Measurements from ENCODE around the gene SLC25A40. TPM values are rescaled to one million over a fixed set of nuclear protein-coding genes. Genes with fewer than 3 reads are reported as not detected.
"Not testable (repeated sequence)": the region's sequence is repeated elsewhere in the genome, so short reads cannot be mapped to it uniquely, and the experiment has no call there.

Gene SLC25A40
- total and polyA plus RNA-seq, 7 donors, result 3.1 to 11.2 (median 5.8) TPM

GRCh38 chr7:87874066-87874465, 2.1 kb downstream of the SLC25A40 start:
- Histone ChIP-seq H3K27me3 (ENCODE audit: insufficient read depth in 3 of 3, low read length in 2 of 3) (no peaks in the 10 kb centered on the region), H3K4me3 (no peak overlapping the region), H3K9me3 (no peaks in the 10 kb centered on the region), H3K4me1 (peaks cover 31% of the 10 kb centered on the region), H3K36me3 (ENCODE audit: insufficient read depth in 1 of 2, low read depth in 1 of 2) (no peaks in the 10 kb centered on the region), H3K27ac (no peak overlapping the region)
- TF ChIP-seq, protein P1, sequence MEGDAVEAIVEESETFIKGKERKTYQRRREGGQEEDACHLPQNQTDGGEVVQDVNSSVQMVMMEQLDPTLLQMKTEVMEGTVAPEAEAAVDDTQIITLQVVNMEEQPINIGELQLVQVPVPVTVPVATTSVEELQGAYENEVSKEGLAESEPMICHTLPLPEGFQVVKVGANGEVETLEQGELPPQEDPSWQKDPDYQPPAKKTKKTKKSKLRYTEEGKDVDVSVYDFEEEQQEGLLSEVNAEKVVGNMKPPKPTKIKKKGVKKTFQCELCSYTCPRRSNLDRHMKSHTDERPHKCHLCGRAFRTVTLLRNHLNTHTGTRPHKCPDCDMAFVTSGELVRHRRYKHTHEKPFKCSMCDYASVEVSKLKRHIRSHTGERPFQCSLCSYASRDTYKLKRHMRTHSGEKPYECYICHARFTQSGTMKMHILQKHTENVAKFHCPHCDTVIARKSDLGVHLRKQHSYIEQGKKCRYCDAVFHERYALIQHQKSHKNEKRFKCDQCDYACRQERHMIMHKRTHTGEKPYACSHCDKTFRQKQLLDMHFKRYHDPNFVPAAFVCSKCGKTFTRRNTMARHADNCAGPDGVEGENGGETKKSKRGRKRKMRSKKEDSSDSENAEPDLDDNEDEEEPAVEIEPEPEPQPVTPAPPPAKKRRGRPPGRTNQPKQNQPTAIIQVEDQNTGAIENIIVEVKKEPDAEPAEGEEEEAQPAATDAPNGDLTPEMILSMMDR (IDR thresholded peaks at IDR 0.05), result no peak
- intact Hi-C loops (cut with DNase I), result no loop called here
- WGBS, 3 donors, result 44 to 71% (median 54%) methylated on average over 4 of the region's 4 CpGs
- no peak for ATAC-seq
- DNase-seq, result no peak

DNA sequence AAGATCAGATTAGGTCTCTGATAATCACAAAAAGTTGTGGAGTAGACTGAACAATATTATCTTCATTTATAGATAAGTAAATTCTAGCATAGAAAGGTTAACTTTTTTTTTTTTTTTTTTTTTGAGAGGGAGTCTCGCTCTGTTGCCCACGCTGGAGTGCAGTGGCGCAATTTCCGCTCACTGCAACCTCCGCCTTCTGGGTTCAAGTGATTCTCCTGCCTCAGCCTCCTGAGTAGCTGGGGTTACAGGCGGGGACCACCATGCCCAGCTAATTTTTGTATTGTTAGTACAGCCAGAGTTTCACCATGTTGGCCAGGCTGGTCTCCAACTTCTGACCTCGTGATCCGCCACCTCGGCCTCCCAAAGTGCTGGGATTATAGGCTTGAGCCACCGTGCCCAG, 2.8 kb downstream of the SLC25A40 start:
- WGBS, 3 donors, result 82 to 88% (median 83%) methylated on average over 10 of the region's 10 CpGs
- H3K27me3 ChIP-seq (ENCODE audit: insufficient read depth in 3 of 3, low read length in 2 of 3); H3K27ac ChIP-seq; ATAC-seq; DNase-seq; H3K9me3 ChIP-seq; H3K36me3 ChIP-seq (ENCODE audit: insufficient read depth in 1 of 2, low read depth in 1 of 2); intact Hi-C loops (cut with DNase I); H3K4me3 ChIP-seq: not testable (repeated sequence)
- peaks cover 28% of the 10 kb centered on the region for H3K4me1 ChIP-seq

- intact Hi-C loops (cut with DNase I), result no loop called here
- no peak overlapping the region for H3K4me3 ChIP-seq
These were observed 3.8 kb downstream of the SLC25A40 start for GRCh38 chr7:87872346-87872745.

GRCh38 chr7:87870471-87870870, 5.7 kb downstream of the SLC25A40 start:
- 95 to 97% (median 96%) methylated on average over 4 of the region's 4 CpGs for WGBS, 3 donors
- peaks cover 11% of the 10 kb centered on the region for H3K9me3 ChIP-seq
- H3K4me3 ChIP-seq, result no peak overlapping the region
- H3K4me1 ChIP-seq, result peaks cover 16% of the 10 kb centered on the region
- intact Hi-C loops (cut with DNase I), result no loop called here
- no peak overlapping the region for H3K27ac ChIP-seq
- H3K27me3 ChIP-seq (ENCODE audit: insufficient read depth in 3 of 3, low read length in 2 of 3), result no peaks in the 10 kb centered on the region
- TF ChIP-seq, protein P1 (IDR thresholded peaks at IDR 0.05), result no peak
- no peaks in the 10 kb centered on the region for H3K36me3 ChIP-seq (ENCODE audit: insufficient read depth in 1 of 2, low read depth in 1 of 2)
- DNase-seq (no peak), ATAC-seq (no peak)

More at GRCh38 chr7:87872346-87872745, 3.8 kb downstream of the SLC25A40 start:
- H3K36me3 ChIP-seq (ENCODE audit: insufficient read depth in 1 of 2, low read depth in 1 of 2), result no peaks in the 10 kb centered on the region
- TF ChIP-seq, protein P1 (IDR thresholded peaks at IDR 0.05), result no peak
- peaks cover 18% of the 10 kb centered on the region for H3K4me1 ChIP-seq
- H3K9me3 ChIP-seq, result no peaks in the 10 kb centered on the region
- WGBS, 3 donors, result 90 to 94% (median 92%) methylated on average over 5 of the region's 5 CpGs
- DNase-seq, result no peak
- H3K27ac ChIP-seq, result no peak overlapping the region
- no peaks in the 10 kb centered on the region for H3K27me3 ChIP-seq (ENCODE audit: insufficient read depth in 3 of 3, low read length in 2 of 3)
- ATAC-seq, result no peak

- H3K36me3 ChIP-seq (ENCODE audit: insufficient read depth in 1 of 2, low read depth in 1 of 2); DNase-seq; H3K4me3 ChIP-seq; H3K27me3 ChIP-seq (ENCODE audit: insufficient read depth in 3 of 3, low read length in 2 of 3); H3K4me1 ChIP-seq; ATAC-seq; intact Hi-C loops (cut with DNase I); H3K27ac ChIP-seq: not testable (repeated sequence)
- H3K9me3 ChIP-seq, result peaks cover 11% of the 10 kb centered on the region
- WGBS, 3 donors, result 95 to 99% (median 98%) methylated on average over 6 of the region's 6 CpGs
These were observed 9.6 kb downstream of the SLC25A40 start for GRCh38 chr7:87866533-87866932.

DNA sequence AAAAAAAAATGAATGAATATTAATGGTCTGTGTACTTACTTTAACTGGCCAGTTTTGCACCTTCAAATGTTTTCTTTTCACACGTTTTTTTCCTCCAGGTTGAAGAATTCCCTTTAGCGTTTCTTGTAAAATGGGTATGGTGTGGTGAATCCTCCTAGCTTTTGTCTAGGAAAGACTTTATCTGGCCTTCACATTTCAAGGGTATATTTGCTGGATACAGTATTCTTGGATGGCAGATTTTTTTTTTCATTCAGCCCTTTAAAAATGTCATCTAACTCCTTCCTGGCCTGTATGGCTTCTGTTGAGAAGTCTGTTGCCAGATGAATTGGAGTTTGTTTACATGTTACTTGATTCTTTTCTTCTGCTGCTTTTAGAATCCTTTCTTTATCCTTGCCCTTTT, 10.1 kb downstream of the SLC25A40 start:
- Histone ChIP-seq H3K9me3 (peaks cover 11% of the 10 kb centered on the region), H3K36me3 (ENCODE audit: insufficient read depth in 1 of 2, low read depth in 1 of 2) (no peaks in the 10 kb centered on the region), H3K27me3 (ENCODE audit: insufficient read depth in 3 of 3, low read length in 2 of 3) (no peaks in the 10 kb centered on the region), H3K27ac (no peak overlapping the region), H3K4me3 (no peak overlapping the region), H3K4me1 (no peaks in the 10 kb centered on the region)
- no peak for DNase-seq
- ATAC-seq, result no peak
- intact Hi-C loops (cut with DNase I), result no loop called here
- TF ChIP-seq, protein P1 (IDR thresholded peaks at IDR 0.05), result no peak
- 97 to 98% (median 97%) methylated on average over 2 of the region's 2 CpGs for WGBS, 3 donors

All from psoas muscle (tissue), 8 donors.